ENCODE data around the gene TMED5.

DNA sequence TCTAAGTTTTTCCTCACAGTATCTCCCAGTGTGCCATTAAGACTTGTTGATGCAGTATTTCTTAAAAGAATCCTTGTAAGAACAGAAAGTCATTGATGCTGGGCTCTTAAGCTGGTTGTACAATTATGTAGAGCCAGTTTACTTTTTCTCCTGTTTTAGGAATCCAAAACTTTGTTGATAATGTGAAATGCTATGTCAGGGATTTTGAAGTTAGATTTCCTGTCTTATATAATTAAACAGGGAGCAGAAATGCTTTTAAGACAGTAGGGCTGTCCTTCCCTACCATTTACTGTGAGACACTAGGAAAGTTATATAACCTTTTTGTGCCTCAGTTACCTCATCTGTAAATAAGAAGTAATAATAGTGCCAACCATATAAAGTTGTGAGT, 26.3 kb upstream of the TMED5 start:
- TF ChIP-seq SUZ12 (IDR thresholded peaks at IDR 0.05) (no peak), ELF4 (IDR thresholded peaks at IDR 0.05) (no peak), BHLHE40 (IDR thresholded peaks at IDR 0.05; ENCODE audit: borderline replicate concordance) (no peak), TARDBP (IDR thresholded peaks at IDR 0.05) (no peak), SP1 (IDR thresholded peaks at IDR 0.05) (no peak), LEF1 (IDR thresholded peaks at IDR 0.05; ENCODE audit: borderline replicate concordance) (no peak), FOXM1 (IDR thresholded peaks at IDR 0.05; ENCODE audit: borderline replicate concordance) (no peak), CTBP1 (IDR thresholded peaks at IDR 0.05; ENCODE audit: borderline replicate concordance) (no peak), FOXA1 (IDR thresholded peaks at IDR 0.05) (no peak), HDGF (IDR thresholded peaks at IDR 0.05; ENCODE audit: borderline replicate concordance) (no peak), FOXK2 (IDR thresholded peaks at IDR 0.05) (no peak), ARNT (IDR thresholded peaks at IDR 0.05) (no peak), ZNF384 (IDR thresholded peaks at IDR 0.05) (no peak), NFRKB (IDR thresholded peaks at IDR 0.05) (no peak)
